Peyer's patch (tissue), 4 donors: ENCODE measurements around the gene TFF2. TPM values are rescaled to one million over a fixed set of nuclear protein-coding genes. Genes with fewer than 3 reads are reported as not detected.

Experiments
- DNase-seq, 3 donors: peaks; one replicate each; pipeline ENCODE4 v3.0.0-alpha.2; 2017 to 2019
- H3K27ac ChIP-seq, 4 donors: fragments of 200-600 bp; sonication (generic); one replicate each; pipeline ENCODE4 v1.5.1; 2016 to 2019
- H3K27me3 ChIP-seq, 2 donors: fragments of 200-600 bp; sonication (generic); one replicate each; pipeline ENCODE4 v1.5.1; 2019
- H3K36me3 ChIP-seq, 3 donors: fragments of 200-600 bp; sonication (generic); one replicate each; pipeline ENCODE4 v1.5.1; 2016 to 2019
- H3K4me1 ChIP-seq, 4 donors: fragments of 200-600 bp; sonication (generic); one replicate each; pipeline ENCODE4 v1.5.1; 2016 to 2019
- H3K4me3 ChIP-seq, 4 donors: fragments of 200-600 bp; sonication (generic); 1 replicate in 3 of 4; 2 replicates in 1 of 4; pipeline ENCODE4 v1.5.1; 2016 to 2019; ENCODE audit warnings: mild to moderate bottlenecking in 1 of 4
- H3K9me3 ChIP-seq, 4 donors: fragments of 200-600 bp; sonication (generic); one replicate each; pipeline ENCODE4 v1.5.1; 2016 to 2019; ENCODE audit warnings: mild to moderate bottlenecking in 1 of 4
- CTCF ChIP-seq, 6 experiments: fragments of 450-650 bp in 4 of 6; fragments of 200-600 bp in 2 of 6; sonication (generic) in 1 of 6; IDR thresholded peaks; one replicate each; pipeline ENCODE4 v1.5.1; 2017 to 2019; ENCODE audit warnings: antibody characterized with exemption in 6 of 6, mild to moderate bottlenecking in 3 of 6, moderate library complexity in 1 of 6
- POLR2A ChIP-seq, 2 donors: fragments of 450-650 bp; IDR thresholded peaks; one replicate each; pipeline ENCODE4 v1.5.1; 2017; ENCODE audit warnings: antibody characterized with exemption in 2 of 2, mild to moderate bottlenecking in 2 of 2, moderate library complexity in 2 of 2
- total RNA-seq, 4 donors: library from RNA; depleted of rRNA; stranded (reverse); fragments of >200 nt; gene quantifications; one replicate each; pipeline ENCODE4 v1.1.0, GENCODE V29; 2016

TFF2 gene
- total RNA-seq, 4 donors from 2014 or later, result 6.7 TPM; not detected in 3

GRCh38 chr21:42307106-42307505 lies 43.7 kb downstream of the TFF2 start:
- no peak overlapping the region for H3K4me3 ChIP-seq
- no peaks in the 10 kb centered on the region for H3K36me3 ChIP-seq
- H3K27ac ChIP-seq, result no peak overlapping the region
- DNase-seq, result peak in 1 of 3 donors; percentile 54
- no peaks in the 10 kb centered on the region for H3K9me3 ChIP-seq
- no peaks in the 10 kb centered on the region for H3K27me3 ChIP-seq
- H3K4me1 ChIP-seq, result peaks cover 0 to 15% (median 4%) of the 10 kb centered on the region in 4 donors
- TF ChIP-seq CTCF (IDR thresholded peaks at IDR 0.05) (no peak), POLR2A (IDR thresholded peaks at IDR 0.05) (no peak)

- TF ChIP-seq POLR2A (IDR thresholded peaks at IDR 0.05) (no peak), CTCF (IDR thresholded peaks at IDR 0.05) (no peak)
These were observed 44.3 kb downstream of the TFF2 start for GRCh38 chr21:42306366-42307035.

GRCh38 chr21:42305707-42306147 lies 45.1 kb downstream of the TFF2 start:
- Histone ChIP-seq H3K27me3 (no peaks in the 10 kb centered on the region), H3K4me1 (peaks cover 0 to 9% (median 4%) of the 10 kb centered on the region in 4 donors), H3K4me3 (no peak overlapping the region), H3K27ac (no peak overlapping the region), H3K36me3 (no peaks in the 10 kb centered on the region), H3K9me3 (no peaks in the 10 kb centered on the region)
- DNase-seq, result peak in 1 of 3 donors; percentile 42
- TF ChIP-seq POLR2A (IDR thresholded peaks at IDR 0.05) (no peak), CTCF (IDR thresholded peaks at IDR 0.05) (no peak)

More at GRCh38 chr21:42306366-42307035, 44.3 kb downstream of the TFF2 start:
- H3K27ac ChIP-seq, result no peak overlapping the region
- no peaks in the 10 kb centered on the region for H3K9me3 ChIP-seq
- DNase-seq, result peak in 2 of 3 donors; percentile 40 to 44
- H3K36me3 ChIP-seq, result no peaks in the 10 kb centered on the region
- no peak overlapping the region for H3K4me3 ChIP-seq
- H3K4me1 ChIP-seq, result peaks cover 0 to 9% (median 4%) of the 10 kb centered on the region in 4 donors
- H3K27me3 ChIP-seq, result no peaks in the 10 kb centered on the region

DNA sequence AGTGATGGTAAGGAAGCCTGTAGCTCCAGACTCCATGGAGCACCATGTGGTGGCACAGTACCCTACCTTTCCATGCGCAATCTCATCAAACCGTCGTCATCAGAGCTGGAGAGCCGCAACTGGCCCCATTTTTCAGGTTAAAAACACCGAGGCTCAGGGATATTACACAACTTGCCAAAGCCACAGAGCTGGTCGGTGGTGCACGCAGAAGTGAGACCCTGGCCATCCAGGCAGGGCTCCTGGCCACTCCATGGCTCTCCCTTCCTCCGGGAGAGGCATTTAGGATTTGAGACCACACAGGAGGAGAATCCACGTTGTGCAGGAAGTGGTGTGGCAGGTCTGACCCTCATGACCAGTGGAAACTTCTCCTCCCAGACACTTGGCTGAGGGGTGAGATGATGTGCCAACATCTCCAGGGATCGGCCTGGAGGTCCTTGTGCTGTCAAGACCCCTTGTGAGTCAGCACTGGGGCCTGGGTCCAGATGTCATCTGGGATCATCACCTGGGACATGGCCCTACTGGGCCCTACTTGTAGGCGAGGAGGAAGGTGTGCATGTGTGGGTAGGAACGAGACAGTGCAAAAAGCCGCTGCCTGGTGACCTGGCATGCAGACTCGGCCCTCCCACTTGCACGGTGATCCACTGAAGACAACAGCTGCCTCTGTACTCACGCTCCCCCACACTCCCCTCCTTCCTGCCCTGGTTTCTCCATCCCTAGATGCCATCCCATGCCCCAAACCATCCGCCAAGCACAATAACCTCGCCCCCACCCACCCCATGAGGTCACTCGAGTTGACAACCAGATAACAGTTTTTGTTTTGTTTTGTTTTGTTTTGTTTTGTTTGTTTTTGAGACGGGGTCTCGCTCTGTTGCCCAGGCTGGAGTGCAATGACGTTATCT lies 46.0 kb downstream of the TFF2 start:
- no peak overlapping the region for H3K4me3 ChIP-seq
- no peaks in the 10 kb centered on the region for H3K9me3 ChIP-seq
- no peak overlapping the region for H3K27ac ChIP-seq
- TF ChIP-seq POLR2A (IDR thresholded peaks at IDR 0.05), result no peak
- TF ChIP-seq CTCF (IDR thresholded peaks at IDR 0.05), result no peak
- peak in 2 of 3 donors; percentile 39 to 47 for DNase-seq
- peaks cover 0 to 6% (median 3%) of the 10 kb centered on the region in 4 donors for H3K4me1 ChIP-seq
- H3K36me3 ChIP-seq, result no peaks in the 10 kb centered on the region
- no peaks in the 10 kb centered on the region for H3K27me3 ChIP-seq

- no peaks in the 10 kb centered on the region for H3K27me3 ChIP-seq
- H3K36me3 ChIP-seq, result no peaks in the 10 kb centered on the region
- H3K9me3 ChIP-seq, result no peaks in the 10 kb centered on the region
- TF ChIP-seq CTCF (IDR thresholded peaks at IDR 0.05) (no peak), POLR2A (IDR thresholded peaks at IDR 0.05) (no peak)
- no peak overlapping the region for H3K27ac ChIP-seq
- H3K4me1 ChIP-seq, result no peaks in the 10 kb centered on the region
- DNase-seq, result no peak
- H3K4me3 ChIP-seq, result no peak overlapping the region
These were observed 47.4 kb downstream of the TFF2 start for GRCh38 chr21:42303443-42303842.
